ENCODE results near the gene ATP1A2. TPM values are rescaled to one million over a fixed set of nuclear protein-coding genes. Genes with fewer than 3 reads are reported as not detected.

The ATP1A2 gene
- total and polyA plus RNA-seq, 2 experiments from 2014 or later = 4.9 to 17.7 TPM

DNA sequence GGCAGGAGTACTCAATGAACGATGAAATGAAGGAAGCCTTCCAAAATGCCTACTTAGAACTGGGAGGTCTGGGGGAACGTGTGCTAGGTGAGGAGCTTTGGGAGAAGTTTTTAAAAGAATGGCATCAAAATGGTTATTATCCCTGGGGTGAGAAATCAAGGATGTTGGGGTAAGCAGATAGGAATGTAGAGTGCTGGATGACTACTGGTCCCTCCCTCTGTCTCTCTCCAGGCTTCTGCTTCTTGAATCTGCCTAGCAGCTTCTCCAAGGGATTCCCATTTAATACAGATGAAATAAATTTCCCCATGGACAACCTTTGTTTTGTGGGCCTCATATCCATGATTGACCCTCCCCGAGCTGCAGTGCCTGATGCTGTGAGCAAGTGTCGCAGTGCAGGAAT lies 55.8 kb downstream of the ATP1A2 start:
- Mint-ChIP-seq H3K4me3 (no peak overlapping the region), H3K4me1 (peaks cover 58% of the 10 kb centered on the region), H3K27me3 (ENCODE audit: insufficient read depth, low read depth, poor library complexity) (peaks cover 23% of the 10 kb centered on the region), H3K27ac (no peak overlapping the region), H3K36me3 (ENCODE audit: low read depth) (no peaks in the 10 kb centered on the region; the same call in 2 of the 3 replicates), H3K9me3 (no peaks in the 10 kb centered on the region; the same call in 1 of the 3 replicates)
- H3K27ac ChIP-seq (ENCODE audit: low read depth) = peak overlapping the region; percentile 97
- peaks cover 20% of the 10 kb centered on the region for H3F3A ChIP-seq (replicated peaks; ENCODE audit: low read depth)
- peak overlapping the region; percentile 50 for H3K4me2 ChIP-seq
- H3K27me3 ChIP-seq (ENCODE audit: insufficient read depth) = no peaks in the 10 kb centered on the region
- H3K9me2 ChIP-seq (ENCODE audit: insufficient read depth) = peaks cover 13% of the 10 kb centered on the region
- no peak for DNase-seq (ENCODE audit: low spot score)
- no peak for ATAC-seq
- peak overlapping the region; percentile 29; the same call in 1 of the 2 replicates for H2AFZ ChIP-seq
- H4K20me1 ChIP-seq (replicated peaks; ENCODE audit: insufficient read depth) = no peaks in the 10 kb centered on the region
- no peaks in the 10 kb centered on the region for H3K36me3 ChIP-seq (ENCODE audit: insufficient read depth)
- H3K4me3 ChIP-seq = peak overlapping the region; percentile 29; the same call in 1 of the 2 replicates
- TF ChIP-seq STAT1 (IDR thresholded peaks at IDR 0.05; ENCODE audit: unreplicated experiment) = no peak
- TF ChIP-seq NANOG (IDR thresholded peaks at IDR 0.05; ENCODE audit: borderline replicate concordance) = no peak
- no peak for TF ChIP-seq POLR2AphosphoS5 (IDR thresholded peaks at IDR 0.05; ENCODE audit: low read depth)
- TF ChIP-seq ZNF114 (CRISPR knock-in tag; IDR thresholded peaks at IDR 0.05) = no peak
- TF ChIP-seq, protein P1, sequence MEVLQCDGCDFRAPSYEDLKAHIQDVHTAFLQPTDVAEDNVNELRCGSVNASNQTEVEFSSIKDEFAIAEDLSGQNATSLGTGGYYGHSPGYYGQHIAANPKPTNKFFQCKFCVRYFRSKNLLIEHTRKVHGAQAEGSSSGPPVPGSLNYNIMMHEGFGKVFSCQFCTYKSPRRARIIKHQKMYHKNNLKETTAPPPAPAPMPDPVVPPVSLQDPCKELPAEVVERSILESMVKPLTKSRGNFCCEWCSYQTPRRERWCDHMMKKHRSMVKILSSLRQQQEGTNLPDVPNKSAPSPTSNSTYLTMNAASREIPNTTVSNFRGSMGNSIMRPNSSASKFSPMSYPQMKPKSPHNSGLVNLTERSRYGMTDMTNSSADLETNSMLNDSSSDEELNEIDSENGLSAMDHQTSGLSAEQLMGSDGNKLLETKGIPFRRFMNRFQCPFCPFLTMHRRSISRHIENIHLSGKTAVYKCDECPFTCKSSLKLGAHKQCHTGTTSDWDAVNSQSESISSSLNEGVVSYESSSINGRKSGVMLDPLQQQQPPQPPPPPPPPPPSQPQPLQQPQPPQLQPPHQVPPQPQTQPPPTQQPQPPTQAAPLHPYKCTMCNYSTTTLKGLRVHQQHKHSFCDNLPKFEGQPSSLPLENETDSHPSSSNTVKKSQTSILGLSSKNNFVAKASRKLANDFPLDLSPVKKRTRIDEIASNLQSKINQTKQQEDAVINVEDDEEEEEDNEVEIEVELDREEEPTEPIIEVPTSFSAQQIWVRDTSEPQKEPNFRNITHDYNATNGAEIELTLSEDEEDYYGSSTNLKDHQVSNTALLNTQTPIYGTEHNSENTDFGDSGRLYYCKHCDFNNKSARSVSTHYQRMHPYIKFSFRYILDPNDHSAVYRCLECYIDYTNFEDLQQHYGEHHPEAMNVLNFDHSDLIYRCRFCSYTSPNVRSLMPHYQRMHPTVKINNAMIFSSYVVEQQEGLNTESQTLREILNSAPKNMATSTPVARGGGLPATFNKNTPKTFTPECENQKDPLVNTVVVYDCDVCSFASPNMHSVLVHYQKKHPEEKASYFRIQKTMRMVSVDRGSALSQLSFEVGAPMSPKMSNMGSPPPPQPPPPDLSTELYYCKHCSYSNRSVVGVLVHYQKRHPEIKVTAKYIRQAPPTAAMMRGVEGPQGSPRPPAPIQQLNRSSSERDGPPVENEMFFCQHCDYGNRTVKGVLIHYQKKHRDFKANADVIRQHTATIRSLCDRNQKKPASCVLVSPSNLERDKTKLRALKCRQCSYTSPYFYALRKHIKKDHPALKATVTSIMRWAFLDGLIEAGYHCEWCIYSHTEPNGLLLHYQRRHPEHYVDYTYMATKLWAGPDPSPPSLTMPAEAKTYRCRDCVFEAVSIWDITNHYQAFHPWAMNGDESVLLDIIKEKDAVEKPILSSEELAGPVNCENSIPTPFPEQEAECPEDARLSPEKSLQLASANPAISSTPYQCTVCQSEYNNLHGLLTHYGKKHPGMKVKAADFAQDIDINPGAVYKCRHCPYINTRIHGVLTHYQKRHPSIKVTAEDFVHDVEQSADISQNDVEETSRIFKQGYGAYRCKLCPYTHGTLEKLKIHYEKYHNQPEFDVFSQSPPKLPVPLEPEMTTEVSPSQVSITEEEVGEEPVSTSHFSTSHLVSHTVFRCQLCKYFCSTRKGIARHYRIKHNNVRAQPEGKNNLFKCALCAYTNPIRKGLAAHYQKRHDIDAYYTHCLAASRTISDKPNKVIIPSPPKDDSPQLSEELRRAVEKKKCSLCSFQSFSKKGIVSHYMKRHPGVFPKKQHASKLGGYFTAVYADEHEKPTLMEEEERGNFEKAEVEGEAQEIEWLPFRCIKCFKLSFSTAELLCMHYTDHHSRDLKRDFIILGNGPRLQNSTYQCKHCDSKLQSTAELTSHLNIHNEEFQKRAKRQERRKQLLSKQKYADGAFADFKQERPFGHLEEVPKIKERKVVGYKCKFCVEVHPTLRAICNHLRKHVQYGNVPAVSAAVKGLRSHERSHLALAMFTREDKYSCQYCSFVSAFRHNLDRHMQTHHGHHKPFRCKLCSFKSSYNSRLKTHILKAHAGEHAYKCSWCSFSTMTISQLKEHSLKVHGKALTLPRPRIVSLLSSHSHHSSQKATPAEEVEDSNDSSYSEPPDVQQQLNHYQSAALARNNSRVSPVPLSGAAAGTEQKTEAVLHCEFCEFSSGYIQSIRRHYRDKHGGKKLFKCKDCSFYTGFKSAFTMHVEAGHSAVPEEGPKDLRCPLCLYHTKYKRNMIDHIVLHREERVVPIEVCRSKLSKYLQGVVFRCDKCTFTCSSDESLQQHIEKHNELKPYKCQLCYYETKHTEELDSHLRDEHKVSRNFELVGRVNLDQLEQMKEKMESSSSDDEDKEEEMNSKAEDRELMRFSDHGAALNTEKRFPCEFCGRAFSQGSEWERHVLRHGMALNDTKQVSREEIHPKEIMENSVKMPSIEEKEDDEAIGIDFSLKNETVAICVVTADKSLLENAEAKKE (CRISPR knock-in tag; IDR thresholded peaks at IDR 0.05) = no peak
- TF ChIP-seq CREB1 (CRISPR knock-in tag; IDR thresholded peaks at IDR 0.05; ENCODE audit: low read depth) = no peak
- TF ChIP-seq, protein P2, sequence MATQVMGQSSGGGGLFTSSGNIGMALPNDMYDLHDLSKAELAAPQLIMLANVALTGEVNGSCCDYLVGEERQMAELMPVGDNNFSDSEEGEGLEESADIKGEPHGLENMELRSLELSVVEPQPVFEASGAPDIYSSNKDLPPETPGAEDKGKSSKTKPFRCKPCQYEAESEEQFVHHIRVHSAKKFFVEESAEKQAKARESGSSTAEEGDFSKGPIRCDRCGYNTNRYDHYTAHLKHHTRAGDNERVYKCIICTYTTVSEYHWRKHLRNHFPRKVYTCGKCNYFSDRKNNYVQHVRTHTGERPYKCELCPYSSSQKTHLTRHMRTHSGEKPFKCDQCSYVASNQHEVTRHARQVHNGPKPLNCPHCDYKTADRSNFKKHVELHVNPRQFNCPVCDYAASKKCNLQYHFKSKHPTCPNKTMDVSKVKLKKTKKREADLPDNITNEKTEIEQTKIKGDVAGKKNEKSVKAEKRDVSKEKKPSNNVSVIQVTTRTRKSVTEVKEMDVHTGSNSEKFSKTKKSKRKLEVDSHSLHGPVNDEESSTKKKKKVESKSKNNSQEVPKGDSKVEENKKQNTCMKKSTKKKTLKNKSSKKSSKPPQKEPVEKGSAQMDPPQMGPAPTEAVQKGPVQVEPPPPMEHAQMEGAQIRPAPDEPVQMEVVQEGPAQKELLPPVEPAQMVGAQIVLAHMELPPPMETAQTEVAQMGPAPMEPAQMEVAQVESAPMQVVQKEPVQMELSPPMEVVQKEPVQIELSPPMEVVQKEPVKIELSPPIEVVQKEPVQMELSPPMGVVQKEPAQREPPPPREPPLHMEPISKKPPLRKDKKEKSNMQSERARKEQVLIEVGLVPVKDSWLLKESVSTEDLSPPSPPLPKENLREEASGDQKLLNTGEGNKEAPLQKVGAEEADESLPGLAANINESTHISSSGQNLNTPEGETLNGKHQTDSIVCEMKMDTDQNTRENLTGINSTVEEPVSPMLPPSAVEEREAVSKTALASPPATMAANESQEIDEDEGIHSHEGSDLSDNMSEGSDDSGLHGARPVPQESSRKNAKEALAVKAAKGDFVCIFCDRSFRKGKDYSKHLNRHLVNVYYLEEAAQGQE (IDR thresholded peaks at IDR 0.05; ENCODE audit: unreplicated experiment) = no peak
- TF ChIP-seq, protein P3, sequence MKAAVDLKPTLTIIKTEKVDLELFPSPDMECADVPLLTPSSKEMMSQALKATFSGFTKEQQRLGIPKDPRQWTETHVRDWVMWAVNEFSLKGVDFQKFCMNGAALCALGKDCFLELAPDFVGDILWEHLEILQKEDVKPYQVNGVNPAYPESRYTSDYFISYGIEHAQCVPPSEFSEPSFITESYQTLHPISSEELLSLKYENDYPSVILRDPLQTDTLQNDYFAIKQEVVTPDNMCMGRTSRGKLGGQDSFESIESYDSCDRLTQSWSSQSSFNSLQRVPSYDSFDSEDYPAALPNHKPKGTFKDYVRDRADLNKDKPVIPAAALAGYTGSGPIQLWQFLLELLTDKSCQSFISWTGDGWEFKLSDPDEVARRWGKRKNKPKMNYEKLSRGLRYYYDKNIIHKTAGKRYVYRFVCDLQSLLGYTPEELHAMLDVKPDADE (IDR thresholded peaks at IDR 0.05) = no peak
- no peak for TF ChIP-seq JUNB (IDR thresholded peaks at IDR 0.05; ENCODE audit: unreplicated experiment)
- TF ChIP-seq ZNF331 (CRISPR knock-in tag; IDR thresholded peaks at IDR 0.05; ENCODE audit: low read depth) = no peak
- no peak for TF ChIP-seq EZH2 (IDR thresholded peaks at IDR 0.05; ENCODE audit: low read depth, unreplicated experiment)
- TF ChIP-seq EZH2phosphoT487 (IDR thresholded peaks at IDR 0.05; ENCODE audit: unreplicated experiment) = no peak
- TF ChIP-seq, protein P4, sequence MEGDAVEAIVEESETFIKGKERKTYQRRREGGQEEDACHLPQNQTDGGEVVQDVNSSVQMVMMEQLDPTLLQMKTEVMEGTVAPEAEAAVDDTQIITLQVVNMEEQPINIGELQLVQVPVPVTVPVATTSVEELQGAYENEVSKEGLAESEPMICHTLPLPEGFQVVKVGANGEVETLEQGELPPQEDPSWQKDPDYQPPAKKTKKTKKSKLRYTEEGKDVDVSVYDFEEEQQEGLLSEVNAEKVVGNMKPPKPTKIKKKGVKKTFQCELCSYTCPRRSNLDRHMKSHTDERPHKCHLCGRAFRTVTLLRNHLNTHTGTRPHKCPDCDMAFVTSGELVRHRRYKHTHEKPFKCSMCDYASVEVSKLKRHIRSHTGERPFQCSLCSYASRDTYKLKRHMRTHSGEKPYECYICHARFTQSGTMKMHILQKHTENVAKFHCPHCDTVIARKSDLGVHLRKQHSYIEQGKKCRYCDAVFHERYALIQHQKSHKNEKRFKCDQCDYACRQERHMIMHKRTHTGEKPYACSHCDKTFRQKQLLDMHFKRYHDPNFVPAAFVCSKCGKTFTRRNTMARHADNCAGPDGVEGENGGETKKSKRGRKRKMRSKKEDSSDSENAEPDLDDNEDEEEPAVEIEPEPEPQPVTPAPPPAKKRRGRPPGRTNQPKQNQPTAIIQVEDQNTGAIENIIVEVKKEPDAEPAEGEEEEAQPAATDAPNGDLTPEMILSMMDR (conservative IDR thresholded peaks at IDR 0.05; ENCODE audit: low read depth in 2 of 2) = no peak
- peaks cover 54% of the 10 kb centered on the region for H3K4me1 ChIP-seq (ENCODE audit: insufficient read depth)
- no peaks in the 10 kb centered on the region for H3K79me2 ChIP-seq (replicated peaks; ENCODE audit: insufficient read depth)
